HG03558 (cell line): Measurements from ENCODE around the gene PLA2G4C.

Experiments used
- ATAC-seq: cut with Tn5 transposase; IDR thresholded peaks from one replicate; pipeline ENCODE4 v1.9.1; 2021; ENCODE audit warnings: moderate number of reproducible peaks; ENCODE audit not compliant: unreplicated experiment; ENCODE audit errors: extremely low read depth

The PLA2G4C gene

GRCh38 chr19:48061401-48062344, 48.9 kb downstream of the PLA2G4C start:
- ATAC-seq = no peak

- ATAC-seq = no peak
Measured at GRCh38 chr19:48060381-48060780, 50.2 kb downstream of the PLA2G4C start.

GRCh38 chr19:48059331-48059730, 51.3 kb downstream of the PLA2G4C start:
- ATAC-seq = no peak

- ATAC-seq = no peak
Measured at GRCh38 chr19:48053856-48054255, 56.8 kb downstream of the PLA2G4C start.

GRCh38 chr19:48053076-48053475, 57.5 kb downstream of the PLA2G4C start:
- no peak for ATAC-seq

GRCh38 chr19:48051335-48052033, 59.1 kb downstream of the PLA2G4C start:
- ATAC-seq = no peak

GRCh38 chr19:48044561-48044960, 66.1 kb downstream of the PLA2G4C start:
- no peak for ATAC-seq

GRCh38 chr19:48043675-48044258, 66.8 kb downstream of the PLA2G4C start, which contains the start of gene CABP5:
CABP5 (minus strand) TSS chr19:48044079; CDS start chr19:48043922, 157 bp downstream.
- ATAC-seq = no peak

- ATAC-seq = no peak
Measured at GRCh38 chr19:48041877-48042580, 68.6 kb downstream of the PLA2G4C start.

- ATAC-seq = no peak
Measured at GRCh38 chr19:48036765-48037164, 73.9 kb downstream of the PLA2G4C start.

- ATAC-seq = no peak
Measured at GRCh38 chr19:48033604-48034003, 77.0 kb downstream of the PLA2G4C start.

GRCh38 chr19:48030073-48030472, 80.5 kb downstream of the PLA2G4C start:
- no peak for ATAC-seq

GRCh38 chr19:48029431-48029830, 81.2 kb downstream of the PLA2G4C start:
- no peak for ATAC-seq

GRCh38 chr19:48025480-48025879, 85.1 kb downstream of the PLA2G4C start:
- ATAC-seq = no peak

- ATAC-seq = no peak
Measured at GRCh38 chr19:48023518-48023917, 87.1 kb downstream of the PLA2G4C start.

GRCh38 chr19:48023011-48023410, 87.6 kb downstream of the PLA2G4C start:
- no peak for ATAC-seq

- no peak for ATAC-seq
Measured at GRCh38 chr19:48020686-48021085, 89.9 kb downstream of the PLA2G4C start.

GRCh38 chr19:48010932-48011758, 99.5 kb downstream of the PLA2G4C start:
- no peak for ATAC-seq

GRCh38 chr19:48006762-48007161, 103.9 kb downstream of the PLA2G4C start:
- no peak for ATAC-seq
